RPMI7951 (cell line): ENCODE measurements around the gene SMAD5. TPM values are rescaled to one million over a fixed set of nuclear protein-coding genes. Genes with fewer than 3 reads are reported as not detected.

ENCODE experiments used
- DNase-seq: peaks from one replicate; pipeline ENCODE4 v3.0.0-alpha.2; 2012; ENCODE audit warnings: low read depth
- total RNA-seq: library from RNA; depleted of rRNA; stranded (reverse); fragments of >200 nt; shearing (Covaris generic); gene quantifications from 2 replicates; pipeline ENCODE4 v1.2.3, GENCODE V29; 2014; rRNA removed

Gene SMAD5
- total RNA-seq, 1 experiment from 2014 or later: 41.8 TPM

DNA sequence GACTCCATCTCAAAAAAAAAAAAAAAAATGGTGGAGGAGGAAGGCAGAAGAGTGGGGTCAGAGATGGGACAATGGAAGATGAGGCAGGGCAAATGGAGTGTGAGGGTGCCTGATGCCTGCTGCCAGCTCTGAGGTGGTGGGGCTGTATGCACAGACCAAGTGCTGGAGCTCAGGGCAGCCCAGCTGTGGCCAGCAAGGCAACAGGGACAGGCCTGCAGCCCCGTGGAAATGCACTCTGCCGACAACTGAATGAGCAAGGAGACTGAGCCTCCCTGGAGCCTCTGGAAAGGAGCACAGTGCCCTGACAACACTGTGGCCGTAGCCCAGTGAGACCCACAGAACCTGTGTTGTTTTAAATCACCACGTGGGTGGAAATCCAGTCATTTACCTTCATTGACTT, 83.2 kb downstream of the SMAD5 start:
- no peak for DNase-seq

DNA sequence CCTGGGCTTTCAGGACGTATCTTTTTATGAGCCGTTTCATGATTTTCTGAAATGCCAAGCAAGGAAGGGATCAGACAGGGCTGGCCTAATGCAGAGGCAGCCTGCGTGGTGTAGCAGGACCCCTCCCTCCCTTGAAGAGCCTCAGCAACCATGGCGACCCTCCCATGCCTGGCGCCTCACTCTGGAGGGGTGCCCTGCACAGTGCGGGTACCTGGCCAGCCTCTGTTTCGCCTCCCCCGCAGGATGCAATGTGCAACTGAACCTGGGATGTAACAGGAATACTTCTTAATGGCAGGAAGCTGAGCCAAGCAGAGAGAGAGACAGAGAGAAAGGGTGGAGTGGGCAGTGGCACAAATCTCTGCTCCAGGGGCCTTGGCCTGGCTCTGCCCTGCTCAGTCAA, 83.6 kb downstream of the SMAD5 start:
- no peak for DNase-seq

DNA sequence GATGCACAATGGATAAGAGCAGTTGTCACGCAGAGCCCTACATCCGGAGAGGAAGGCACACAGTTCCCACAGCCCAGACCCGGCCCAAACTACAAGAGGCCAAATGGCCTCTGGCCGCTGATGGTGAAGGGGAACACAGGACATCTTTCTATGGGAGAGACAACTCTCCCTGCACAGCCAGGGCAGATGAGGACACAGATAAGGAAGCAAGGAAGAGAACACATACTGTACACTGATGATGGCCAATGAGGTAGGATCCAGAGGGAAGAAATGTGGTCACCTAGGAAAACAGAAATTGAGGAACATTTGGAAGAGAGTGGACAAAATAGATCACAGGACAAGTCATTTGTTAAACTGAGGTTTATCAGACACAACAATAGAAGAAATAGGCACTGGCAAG, 88.7 kb downstream of the SMAD5 start:
- DNase-seq: no peak

DNA sequence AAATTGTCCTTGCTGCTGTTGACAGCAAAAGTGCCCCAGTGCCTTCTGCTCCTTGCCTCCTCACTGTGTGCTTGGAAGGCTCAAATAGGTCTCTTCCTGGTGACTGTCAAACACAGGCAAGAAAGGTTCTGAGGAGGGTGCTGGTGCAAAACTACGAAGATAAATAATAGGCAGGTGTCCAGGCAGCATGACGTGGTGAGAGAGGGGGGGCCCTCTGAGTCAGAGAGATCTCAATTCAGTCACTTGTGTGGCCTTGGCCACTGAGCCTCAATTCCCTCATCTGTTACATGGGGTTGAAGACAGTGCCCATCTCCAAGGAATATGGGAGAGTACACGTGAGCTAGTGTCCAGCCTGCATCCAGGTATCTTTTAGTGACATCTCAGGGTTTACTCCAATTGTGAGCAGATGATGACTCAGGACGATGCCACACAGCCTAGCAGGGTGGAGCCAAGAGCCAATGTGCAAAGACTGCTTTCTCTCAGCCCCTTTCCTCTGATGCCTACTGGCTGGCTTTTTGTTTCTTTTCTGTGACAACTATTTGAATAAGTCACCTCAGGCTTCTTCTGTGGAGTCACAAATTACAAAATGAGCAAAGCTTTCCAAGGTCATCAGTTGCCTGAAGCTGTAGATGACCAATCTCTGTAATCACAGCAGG, 90.1 kb downstream of the SMAD5 start:
- peak; percentile 4 for DNase-seq

DNA sequence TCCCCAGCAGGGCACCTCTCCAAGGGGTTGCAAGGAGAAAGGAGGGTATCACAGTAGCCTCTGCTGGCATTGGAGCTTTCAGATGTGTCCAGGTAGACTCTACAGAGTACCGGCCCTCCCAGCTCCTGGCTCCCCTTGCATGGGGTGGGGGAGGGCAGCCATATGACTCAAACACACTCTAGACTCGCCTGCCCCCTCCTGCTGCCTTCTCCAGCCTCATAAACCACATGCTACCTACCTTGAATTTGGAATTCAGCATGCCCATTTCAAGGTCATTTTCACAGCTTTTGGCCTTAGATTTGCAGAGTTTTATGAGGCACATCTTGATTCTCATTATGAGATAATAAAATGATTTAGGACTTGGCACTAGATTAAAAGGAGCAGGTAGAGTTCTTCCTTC, 93.2 kb downstream of the SMAD5 start:
- DNase-seq: no peak

DNA sequence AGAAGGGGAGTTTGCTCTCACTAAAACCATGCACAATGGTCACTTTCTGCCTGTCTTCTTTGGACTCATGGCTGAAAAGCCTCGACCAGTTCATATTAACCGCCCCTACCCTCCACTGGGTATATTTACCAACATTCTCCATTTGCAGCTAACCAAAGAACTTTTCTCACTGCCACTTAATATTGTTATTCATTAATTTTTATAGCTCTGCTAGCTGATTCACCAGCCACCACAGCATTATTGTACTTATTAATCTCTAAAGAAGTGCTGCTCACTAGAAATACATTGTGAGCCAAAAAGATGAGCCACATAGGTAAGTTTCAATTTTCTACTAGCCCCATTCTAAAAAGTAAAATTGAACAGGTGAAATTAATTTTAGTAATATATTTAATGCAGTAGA, 93.8 kb downstream of the SMAD5 start:
- no peak for DNase-seq

DNA sequence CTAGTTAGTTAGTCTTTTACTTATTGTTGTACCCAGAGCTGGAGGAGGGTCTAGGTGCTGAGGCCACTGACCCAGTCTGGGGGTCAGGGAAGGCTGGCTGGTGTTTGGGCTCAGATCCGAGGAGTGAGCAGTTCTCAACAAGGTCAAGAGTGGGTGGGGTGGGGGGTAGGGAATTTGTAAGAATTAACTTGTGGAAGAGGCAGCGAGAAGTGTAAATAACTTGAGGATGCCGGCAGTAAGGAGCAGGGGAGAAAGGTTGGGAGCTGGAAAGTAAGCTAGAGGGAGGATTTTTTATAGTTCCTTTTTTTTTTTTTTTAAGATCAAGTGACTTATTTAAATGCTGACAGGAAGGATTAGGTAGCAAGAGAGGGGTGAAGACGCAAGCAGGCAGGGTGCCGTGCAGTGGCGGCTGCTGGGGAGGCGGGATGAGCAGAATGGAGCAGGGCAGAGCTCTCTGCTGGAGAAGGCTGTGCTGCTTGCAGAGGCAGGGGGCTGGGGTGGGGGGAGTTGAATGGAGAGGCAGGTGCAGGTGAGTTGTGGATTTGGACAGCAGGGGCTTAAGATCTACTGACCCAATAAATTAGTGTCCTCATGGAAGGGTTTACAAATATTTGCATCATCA, 95.6 kb downstream of the SMAD5 start:
- no peak for DNase-seq

DNA sequence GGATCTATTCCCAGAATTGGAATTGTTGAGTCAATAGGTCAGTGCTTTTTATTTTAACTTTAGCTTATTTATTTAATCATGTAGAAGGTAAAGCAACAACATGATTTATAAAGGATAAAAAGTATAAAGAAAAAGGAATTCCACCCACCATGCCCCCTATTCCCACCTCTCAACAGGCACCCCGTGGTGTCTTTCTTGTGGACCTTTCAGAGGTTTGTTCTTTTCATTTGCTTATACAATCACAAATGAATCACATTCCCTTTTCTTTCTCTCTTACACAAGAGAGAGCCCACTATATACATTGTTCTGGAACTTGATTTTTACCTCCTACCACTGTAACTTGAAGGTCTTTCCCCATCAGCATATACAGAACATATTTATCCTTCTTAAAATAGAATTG, 97.5 kb downstream of the SMAD5 start:
- DNase-seq: no peak

DNA sequence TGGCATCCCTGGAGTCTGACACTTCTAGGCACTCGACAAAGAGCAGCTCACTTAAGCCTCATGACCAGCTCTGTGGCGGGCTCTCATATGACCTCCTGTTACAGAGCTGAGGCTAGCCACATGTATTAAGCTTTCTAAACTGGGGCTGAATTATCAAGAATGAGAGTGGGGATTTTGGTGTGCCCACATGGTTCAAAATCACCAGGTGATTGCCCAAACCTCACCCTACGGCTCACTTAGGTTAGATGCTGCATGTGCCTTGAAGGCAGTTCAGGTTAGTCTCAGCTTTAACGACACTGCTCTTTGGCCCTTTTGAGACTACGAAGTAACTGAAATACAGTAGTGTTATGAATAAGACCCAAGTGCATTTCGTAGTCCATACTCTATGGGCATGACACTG, 99.7 kb downstream of the SMAD5 start:
- DNase-seq: no peak

Other genes with a start within 250 kb of the SMAD5 start
- not detected in 2 replicates for gene IL9, start 237.0 kb upstream of the SMAD5 start, total RNA-seq
- gene LECT2, start 177.9 kb upstream of the SMAD5 start, total RNA-seq: not detected in 2 replicates
- 976 and 1,163 TPM in 2 replicates for gene TGFBI, start 103.9 kb upstream of the SMAD5 start, total RNA-seq
- not detected in 2 replicates for gene SMIM32, start 60.3 kb downstream of the SMAD5 start, total RNA-seq
- gene TRPC7, start 232.7 kb downstream of the SMAD5 start, total RNA-seq: not detected in 2 replicates